Measurements from ENCODE around the gene PID1.

The PID1 gene

GRCh38 chr2:229027353-229028105 is 243.6 kb downstream of the PID1 start:
- DNase-seq: no peak

DNA sequence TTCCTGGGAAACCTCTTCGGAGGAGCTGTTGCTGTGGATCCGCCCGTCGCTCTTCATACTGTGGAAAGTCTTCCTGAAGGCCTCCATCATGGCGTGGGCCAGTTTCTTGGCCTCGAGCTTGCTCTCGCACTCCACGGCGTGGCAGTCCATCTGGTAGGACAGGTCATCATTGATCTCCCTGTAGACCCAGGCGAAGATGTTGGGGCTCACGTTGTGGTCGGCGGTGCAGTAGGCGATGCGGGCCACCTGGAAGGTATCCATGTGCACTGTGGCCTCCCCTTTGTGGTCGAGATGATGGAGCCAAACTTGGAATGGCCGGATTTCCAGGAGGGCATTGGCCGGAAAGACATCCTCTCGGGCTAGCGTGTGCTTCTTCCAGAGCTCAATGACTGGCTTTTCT is 245.4 kb downstream of the PID1 start:
- DNase-seq: no peak

DNA sequence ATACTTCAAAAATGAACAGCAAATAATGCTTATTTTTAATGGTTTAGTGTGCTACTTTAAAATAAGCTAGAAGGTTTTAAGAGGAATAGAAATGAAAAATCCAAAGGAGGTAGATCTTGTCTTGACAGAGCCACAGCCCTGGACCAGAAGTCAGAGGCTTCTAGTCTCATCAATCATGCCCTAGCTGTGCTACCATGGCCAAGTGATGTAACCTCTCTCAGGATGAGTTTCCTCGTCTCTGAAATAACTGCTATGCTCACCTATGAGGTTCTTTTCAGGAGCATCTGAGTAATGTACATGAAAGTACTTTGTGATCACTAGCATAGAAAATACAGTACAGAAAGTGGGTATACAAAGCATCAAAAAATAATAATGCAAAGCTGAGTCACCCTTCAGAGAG is 248.4 kb downstream of the PID1 start:
- no peak for DNase-seq

DNA sequence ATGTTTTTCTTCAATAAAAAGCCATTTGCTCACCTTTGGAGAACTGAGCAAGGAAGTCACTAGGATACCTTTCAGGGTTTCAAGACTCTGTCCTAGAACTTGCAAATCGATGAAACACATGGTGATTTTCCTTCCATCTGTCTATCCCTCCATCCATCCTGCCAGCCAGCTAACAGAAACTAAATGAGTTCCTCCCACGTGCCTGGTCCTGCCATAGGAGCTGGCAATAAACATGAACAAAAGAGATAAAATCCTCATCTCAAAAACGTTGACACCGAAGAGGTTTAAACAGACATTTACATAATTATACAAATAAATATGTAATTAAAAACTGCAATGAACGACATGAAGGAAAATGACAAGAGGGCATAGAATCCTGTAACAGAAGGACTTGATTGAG is 249.0 kb downstream of the PID1 start:
- DNase-seq: peak in 1 of 56 donors; percentile 3

- no peak for DNase-seq
Measured at GRCh38 chr2:229009816-229010215, 261.3 kb downstream of the PID1 start.

DNA sequence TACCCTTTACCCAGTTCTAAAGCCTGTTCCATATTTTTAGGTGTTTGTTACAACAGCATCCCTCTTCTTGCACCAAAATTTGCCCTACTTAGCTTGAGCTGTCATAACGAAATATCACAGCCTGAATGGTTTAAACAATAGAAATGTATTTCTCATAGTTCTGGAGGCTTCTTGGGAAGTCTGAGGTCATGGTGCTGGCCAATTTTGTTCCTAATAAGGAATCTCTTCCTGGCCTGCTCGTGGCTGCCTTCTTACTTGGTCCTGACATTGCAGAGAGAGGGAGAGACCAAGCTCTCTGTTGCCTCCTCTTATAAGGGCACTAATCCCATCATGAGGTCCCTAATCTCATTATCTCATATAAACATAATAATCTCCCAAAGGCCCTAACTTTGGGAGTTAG is 267.8 kb downstream of the PID1 start:
- no peak for DNase-seq

DNA sequence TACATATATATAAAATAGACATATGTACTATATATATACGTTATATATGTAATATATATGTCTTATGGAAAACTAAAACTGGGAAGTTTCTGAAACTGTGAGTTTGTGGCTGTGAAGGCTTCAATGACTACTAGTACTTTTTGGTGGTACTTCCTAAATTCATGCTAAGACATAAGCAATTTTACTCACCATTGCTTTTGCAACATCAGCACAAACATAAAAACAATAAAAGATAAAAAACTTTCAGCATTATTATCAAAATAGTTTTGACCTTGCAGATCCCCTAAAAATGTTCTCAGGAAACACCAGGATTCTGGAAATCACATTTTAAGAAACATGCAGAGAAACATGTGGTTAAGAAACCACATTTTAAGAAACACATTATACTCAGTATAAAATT is 269.9 kb downstream of the PID1 start:
- no peak for DNase-seq

- DNase-seq: no peak
Measured at GRCh38 chr2:228999326-228999725, 271.8 kb downstream of the PID1 start.

DNA sequence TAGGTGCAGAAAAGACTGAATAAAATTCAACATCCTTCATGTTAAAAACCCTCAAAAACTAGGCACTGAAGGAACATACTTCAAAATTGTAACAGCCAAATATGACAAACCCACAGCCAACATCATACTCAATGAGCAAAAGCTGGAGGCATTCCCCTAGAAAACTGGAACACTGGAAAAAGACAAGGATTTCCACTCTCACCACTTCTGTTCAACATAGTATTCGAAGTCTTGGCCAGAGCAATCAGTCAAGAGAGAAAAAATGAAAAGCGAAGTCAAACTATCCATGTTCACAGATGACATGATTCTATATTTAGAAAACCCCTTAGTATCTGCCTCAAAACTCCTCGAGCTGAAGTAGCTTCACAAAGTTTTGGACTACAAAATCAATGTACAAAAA is 282.3 kb downstream of the PID1 start:
- DNase-seq: no peak

GRCh38 chr2:228987441-228988155 is 283.5 kb downstream of the PID1 start:
- no peak for DNase-seq

- no peak for DNase-seq
Measured at GRCh38 chr2:228986961-228987360, 284.1 kb downstream of the PID1 start.

- DNase-seq: no peak
Measured at GRCh38 chr2:228983700-228984099, 287.4 kb downstream of the PID1 start.

GRCh38 chr2:228974169-228974568 is 296.9 kb downstream of the PID1 start:
- DNase-seq: no peak
